Measurements from ENCODE around the gene KCTD1. TPM values are rescaled to one million over a fixed set of nuclear protein-coding genes. Genes with fewer than 3 reads are reported as not detected.
"Not testable (repeated sequence)": the region's sequence is repeated elsewhere in the genome, so short reads cannot be mapped to it uniquely, and the experiment has no call there.

The KCTD1 gene
- total and polyA plus RNA-seq, 11 donors, result 4.8 to 21.8 (median 8.9) TPM

DNA sequence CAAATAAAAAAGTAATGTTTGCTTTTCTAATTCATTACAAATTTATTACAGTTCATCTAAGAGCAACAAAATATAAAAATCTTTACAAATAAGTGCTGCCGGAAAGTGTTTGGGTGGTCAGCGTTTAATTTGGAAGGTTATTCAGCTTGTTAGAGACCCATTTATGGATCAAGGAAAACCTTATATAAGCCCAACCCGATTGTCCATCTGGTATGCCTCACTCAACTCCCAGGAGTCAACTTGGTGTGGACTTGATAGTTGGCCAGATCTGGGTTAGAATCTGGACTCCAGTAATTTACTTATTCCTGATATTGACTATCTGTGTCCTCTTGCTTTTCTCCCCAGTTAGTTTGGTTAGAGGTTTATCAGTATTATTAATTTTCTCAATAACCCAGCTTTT, 106.2 kb downstream of the KCTD1 start:
- intact Hi-C loops (cut with DNase I), result no loop called here
- WGBS, 4 donors, result 49 to 61% (median 51%) methylated on average over 3 of the region's 3 CpGs
- TF ChIP-seq POLR2A (IDR thresholded peaks at IDR 0.05), result no peak
- TF ChIP-seq, protein P1, sequence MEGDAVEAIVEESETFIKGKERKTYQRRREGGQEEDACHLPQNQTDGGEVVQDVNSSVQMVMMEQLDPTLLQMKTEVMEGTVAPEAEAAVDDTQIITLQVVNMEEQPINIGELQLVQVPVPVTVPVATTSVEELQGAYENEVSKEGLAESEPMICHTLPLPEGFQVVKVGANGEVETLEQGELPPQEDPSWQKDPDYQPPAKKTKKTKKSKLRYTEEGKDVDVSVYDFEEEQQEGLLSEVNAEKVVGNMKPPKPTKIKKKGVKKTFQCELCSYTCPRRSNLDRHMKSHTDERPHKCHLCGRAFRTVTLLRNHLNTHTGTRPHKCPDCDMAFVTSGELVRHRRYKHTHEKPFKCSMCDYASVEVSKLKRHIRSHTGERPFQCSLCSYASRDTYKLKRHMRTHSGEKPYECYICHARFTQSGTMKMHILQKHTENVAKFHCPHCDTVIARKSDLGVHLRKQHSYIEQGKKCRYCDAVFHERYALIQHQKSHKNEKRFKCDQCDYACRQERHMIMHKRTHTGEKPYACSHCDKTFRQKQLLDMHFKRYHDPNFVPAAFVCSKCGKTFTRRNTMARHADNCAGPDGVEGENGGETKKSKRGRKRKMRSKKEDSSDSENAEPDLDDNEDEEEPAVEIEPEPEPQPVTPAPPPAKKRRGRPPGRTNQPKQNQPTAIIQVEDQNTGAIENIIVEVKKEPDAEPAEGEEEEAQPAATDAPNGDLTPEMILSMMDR (IDR thresholded peaks at IDR 0.05), result no peak
- Histone ChIP-seq H3K36me3 (no peaks in the 10 kb centered on the region), H3K9me3 (no peaks in the 10 kb centered on the region), H3K4me1 (peaks cover 0 to 7% (median 0%) of the 10 kb centered on the region in 12 donors), H3K27ac (no peak overlapping the region), H3K4me3 (peak overlapping the region in 3 of 12 donors; percentile 2 to 39 (median 9)), H3K27me3 (peaks cover 0 to 9% (median 0%) of the 10 kb centered on the region in 9 donors)
- no peak for DNase-seq
- ATAC-seq, result no peak

DNA sequence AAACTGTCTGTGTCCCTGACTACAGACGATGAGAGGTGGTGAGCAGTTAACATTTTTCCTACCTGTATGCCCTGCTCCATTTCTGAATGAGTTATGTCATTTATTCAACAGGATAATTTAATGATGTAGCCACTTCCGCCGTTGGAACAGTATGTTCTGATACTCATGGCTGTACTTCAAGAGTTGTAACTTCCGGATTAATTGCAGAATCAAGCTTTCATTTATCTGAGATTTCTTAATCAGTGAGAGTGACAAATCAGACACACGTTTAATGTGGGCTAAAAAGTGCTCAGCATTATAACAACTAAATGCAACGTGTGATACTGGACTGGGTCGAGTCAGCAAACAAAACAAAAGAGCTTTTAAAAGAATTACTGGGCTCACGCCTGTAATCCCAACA, 107.7 kb downstream of the KCTD1 start:
- WGBS, 4 donors, result 31 to 52% (median 42%) methylated on average over 8 of the region's 8 CpGs
- TF ChIP-seq POLR2A (IDR thresholded peaks at IDR 0.05), result no peak
- TF ChIP-seq, protein P1 (IDR thresholded peaks at IDR 0.05), result no peak
- H3K9me3 ChIP-seq, result no peaks in the 10 kb centered on the region
- peaks cover 0 to 10% (median 0%) of the 10 kb centered on the region in 9 donors for H3K27me3 ChIP-seq
- peak overlapping the region in 2 of 12 donors; percentile 12 to 13 for H3K27ac ChIP-seq
- peak; percentile 36 to 72 (median 59) for ATAC-seq
- no peak for DNase-seq
- H3K4me1 ChIP-seq, result peaks cover 0 to 7% (median 0%) of the 10 kb centered on the region in 12 donors
- H3K36me3 ChIP-seq, result no peaks in the 10 kb centered on the region
- intact Hi-C loops (cut with DNase I), result no loop called here
- H3K4me3 ChIP-seq, result peak overlapping the region in 1 of 12 donors; percentile 39

DNA sequence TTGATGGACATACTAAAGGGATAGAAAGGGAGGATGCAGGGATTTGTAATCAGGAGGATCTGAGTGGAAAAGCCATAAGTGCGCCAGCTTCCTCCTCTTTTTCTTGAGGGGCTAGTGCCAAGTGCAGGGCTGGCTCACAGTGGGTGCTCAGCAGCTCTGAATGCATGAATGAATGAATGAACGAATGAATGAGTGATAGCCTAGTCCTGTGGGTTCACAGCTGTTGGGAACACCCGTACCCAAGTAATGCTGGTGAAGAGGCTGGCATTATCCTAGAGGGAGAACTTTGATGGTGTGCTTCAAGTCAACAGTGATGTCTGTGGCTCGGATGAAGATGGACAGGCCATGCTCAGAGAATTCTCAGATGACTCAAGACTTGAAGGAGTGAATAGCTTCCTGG, 108.8 kb downstream of the KCTD1 start:
- no peak overlapping the region for H3K4me3 ChIP-seq
- DNase-seq (no peak), ATAC-seq (no peak)
- H3K9me3 ChIP-seq, result no peaks in the 10 kb centered on the region
- H3K36me3 ChIP-seq, result no peaks in the 10 kb centered on the region
- 80 to 88% (median 84%) methylated on average over 4 of the region's 4 CpGs for WGBS, 4 donors
- H3K27me3 ChIP-seq, result peaks cover 0 to 7% (median 0%) of the 10 kb centered on the region in 9 donors
- intact Hi-C loops (cut with DNase I), result no loop called here
- no peak overlapping the region for H3K27ac ChIP-seq
- peaks cover 0 to 7% (median 0%) of the 10 kb centered on the region in 12 donors for H3K4me1 ChIP-seq
- TF ChIP-seq POLR2A (IDR thresholded peaks at IDR 0.05), result no peak
- TF ChIP-seq, protein P1 (IDR thresholded peaks at IDR 0.05), result no peak

DNA sequence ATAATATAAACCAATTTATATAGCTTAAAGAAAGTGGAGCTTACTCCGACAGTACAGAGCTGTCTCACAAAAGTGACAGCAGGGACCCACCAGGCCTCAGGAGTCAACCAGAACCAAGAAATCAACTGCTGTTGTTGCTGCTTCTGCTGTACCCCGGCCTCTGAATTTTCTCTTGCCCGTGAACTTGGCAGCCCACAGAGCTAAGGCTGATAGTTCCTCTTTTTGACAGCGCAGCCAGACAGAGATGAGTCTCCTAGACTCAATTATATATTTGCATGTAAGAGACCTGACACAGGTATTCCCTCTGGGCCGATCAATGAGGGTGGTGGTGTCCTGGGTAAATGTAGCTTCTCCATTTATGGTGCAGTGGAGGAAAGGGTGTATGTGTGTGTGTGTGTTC, 109.4 kb downstream of the KCTD1 start:
- no peaks in the 10 kb centered on the region for H3K9me3 ChIP-seq
- TF ChIP-seq, protein P1 (IDR thresholded peaks at IDR 0.05), result no peak
- no peak for TF ChIP-seq POLR2A (IDR thresholded peaks at IDR 0.05)
- intact Hi-C loops (cut with DNase I), result no loop called here
- no peak overlapping the region for H3K27ac ChIP-seq
- H3K4me1 ChIP-seq, result peaks cover 0 to 7% (median 0%) of the 10 kb centered on the region in 12 donors
- H3K4me3 ChIP-seq, result no peak overlapping the region
- ATAC-seq (no peak), DNase-seq (no peak)
- H3K36me3 ChIP-seq, result no peaks in the 10 kb centered on the region
- H3K27me3 ChIP-seq, result peaks cover 0 to 5% (median 0%) of the 10 kb centered on the region in 9 donors
- WGBS, 4 donors, result 88 to 93% (median 91%) methylated on average over 5 of the region's 5 CpGs

DNA sequence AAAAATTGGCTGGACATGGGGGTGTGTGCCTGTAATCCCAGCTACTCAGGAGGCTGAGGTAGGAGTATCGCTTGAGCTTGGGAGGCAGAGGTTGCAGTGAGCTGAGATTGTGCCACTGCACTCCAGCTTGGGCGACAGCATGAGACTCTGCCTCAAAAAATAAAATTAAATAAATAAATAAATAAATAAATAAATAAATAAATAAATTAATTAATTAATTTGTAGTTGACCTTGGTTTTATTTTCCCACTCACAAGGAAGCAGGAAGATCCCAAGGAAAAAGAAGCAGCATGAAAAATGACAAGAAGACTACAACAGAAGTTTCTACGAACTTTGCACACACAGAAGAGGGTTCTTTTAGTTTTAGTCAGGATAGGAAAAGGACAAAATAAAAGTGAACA, 110.7 kb downstream of the KCTD1 start:
- 64 to 97% (median 84%) methylated on average over 3 of the region's 3 CpGs for WGBS, 4 donors
- intact Hi-C loops (cut with DNase I); H3K9me3 ChIP-seq; DNase-seq; H3K4me3 ChIP-seq; ATAC-seq; H3K27me3 ChIP-seq; H3K4me1 ChIP-seq; H3K27ac ChIP-seq; H3K36me3 ChIP-seq: not testable (repeated sequence)
